VCaP (cell line): ENCODE data around the gene MAMDC4.

Source experiments
- H3K27ac ChIP-seq: fragments of 450-650 bp; 2 replicates; pipeline ENCODE4 v1.5.1; 2017
- TF ChIP-seq, protein P1 (sequence below): fragments of 450-650 bp; conservative IDR thresholded peaks from 2 replicates; pipeline ENCODE4 v1.5.1; 2017; ENCODE audit warnings: mild to moderate bottlenecking, moderate library complexity

MAMDC4 gene

DNA sequence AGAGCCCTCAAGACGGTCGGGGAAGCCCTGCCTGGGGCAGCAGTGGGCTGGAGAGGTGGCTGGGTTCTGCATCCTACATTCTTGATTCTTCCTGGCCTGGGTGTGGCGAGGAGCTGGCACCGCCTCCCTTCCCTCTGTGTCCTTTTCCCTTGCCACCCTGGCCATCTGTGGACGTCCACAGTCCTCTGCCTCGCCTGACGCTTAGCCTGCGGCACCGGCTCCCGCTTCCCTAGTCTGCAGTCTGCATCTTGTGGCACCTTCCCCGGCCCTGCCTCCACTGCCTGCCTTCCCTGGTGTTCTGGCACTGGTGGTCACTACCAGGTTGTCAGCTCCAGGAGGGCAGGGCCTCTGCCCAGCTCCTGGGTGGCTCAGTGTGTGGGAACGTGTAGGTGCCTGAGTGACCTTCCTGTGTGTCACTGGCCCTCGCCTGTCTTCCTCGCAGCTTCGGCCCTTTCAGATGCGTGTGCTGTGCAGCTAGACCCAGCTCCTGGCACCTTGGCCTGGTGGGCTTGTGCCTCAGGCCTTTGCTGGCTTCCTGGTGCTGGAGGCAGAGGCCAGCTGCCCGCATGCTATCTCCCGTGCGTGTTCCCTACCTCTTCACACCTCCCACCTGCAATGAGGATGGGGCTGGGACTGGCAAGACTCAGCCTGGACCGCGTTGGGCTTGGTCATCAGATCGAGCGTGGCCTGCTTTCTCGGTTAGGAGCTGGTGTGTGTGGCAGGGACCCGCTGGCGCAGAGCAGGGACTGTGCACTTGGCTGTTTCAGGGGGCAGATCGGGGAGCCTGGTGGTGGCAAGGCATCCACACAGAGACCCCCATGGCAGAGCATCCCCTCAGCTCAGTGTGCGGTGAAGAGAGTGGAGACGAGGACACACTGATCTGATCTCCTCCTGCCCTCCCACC is 55.1 kb downstream of the MAMDC4 start:
- TF ChIP-seq, protein P1, sequence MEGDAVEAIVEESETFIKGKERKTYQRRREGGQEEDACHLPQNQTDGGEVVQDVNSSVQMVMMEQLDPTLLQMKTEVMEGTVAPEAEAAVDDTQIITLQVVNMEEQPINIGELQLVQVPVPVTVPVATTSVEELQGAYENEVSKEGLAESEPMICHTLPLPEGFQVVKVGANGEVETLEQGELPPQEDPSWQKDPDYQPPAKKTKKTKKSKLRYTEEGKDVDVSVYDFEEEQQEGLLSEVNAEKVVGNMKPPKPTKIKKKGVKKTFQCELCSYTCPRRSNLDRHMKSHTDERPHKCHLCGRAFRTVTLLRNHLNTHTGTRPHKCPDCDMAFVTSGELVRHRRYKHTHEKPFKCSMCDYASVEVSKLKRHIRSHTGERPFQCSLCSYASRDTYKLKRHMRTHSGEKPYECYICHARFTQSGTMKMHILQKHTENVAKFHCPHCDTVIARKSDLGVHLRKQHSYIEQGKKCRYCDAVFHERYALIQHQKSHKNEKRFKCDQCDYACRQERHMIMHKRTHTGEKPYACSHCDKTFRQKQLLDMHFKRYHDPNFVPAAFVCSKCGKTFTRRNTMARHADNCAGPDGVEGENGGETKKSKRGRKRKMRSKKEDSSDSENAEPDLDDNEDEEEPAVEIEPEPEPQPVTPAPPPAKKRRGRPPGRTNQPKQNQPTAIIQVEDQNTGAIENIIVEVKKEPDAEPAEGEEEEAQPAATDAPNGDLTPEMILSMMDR, result no peak
- no peak overlapping the region for H3K27ac ChIP-seq
